ENCODE measurements around the gene UFSP1.
A peak's percentile ranks its signal among the peaks of the same experiment; 100 is the strongest.
"Not testable (repeated sequence)": the region's sequence is repeated elsewhere in the genome, so short reads cannot be mapped to it uniquely, and the experiment has no call there.

Gene UFSP1

DNA sequence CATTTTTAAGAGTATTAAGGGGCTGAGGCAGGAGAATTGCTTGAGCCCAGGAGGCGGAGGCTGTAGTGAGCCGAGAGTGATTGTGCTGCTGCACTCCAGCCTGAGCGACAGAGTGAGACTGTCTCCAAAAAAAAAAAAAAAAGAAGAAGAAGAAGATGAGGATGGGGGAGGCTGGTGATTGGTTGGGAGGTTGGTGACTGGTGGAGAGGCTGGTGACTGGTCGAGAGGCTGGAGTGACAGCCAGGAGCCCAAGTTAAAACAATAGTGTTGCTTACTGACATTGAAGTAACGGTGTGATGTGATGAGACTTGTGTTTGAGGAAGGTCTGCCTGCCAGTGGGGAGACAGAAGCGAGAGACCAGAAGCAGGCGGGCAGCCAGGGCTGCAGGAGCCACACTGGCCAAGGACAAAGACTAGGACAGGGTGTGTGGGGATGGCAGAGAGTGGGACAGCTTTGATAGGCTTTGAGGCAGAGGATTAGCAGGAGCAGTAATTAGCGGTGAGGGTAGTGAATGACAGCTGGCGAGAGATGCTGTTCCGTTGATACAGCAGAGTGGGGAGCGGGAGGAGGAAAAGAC is 9.7 kb downstream of the UFSP1 start:
- DNase-seq = no peak

DNA sequence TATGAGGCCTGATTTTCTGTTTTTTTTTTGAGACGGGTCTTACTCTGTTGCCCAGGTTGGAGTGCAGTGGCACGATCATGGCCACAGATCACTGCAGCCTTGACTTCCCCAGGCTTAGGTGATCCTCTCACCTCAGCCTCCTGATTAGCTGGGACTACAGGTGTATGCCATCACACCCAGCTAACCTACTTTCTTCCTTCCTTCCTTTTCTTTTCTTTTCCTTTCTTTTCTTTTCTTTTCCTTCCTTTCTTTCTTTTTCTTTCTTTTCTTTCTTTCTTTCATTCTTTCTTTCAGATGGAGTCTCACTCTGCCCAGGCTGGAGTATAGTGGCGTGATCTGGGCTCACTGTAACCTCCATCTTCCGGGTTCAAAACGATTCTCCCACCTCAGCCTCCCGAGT is 10.8 kb downstream of the UFSP1 start:
- no peak for DNase-seq

GRCh38 chr7:100878013-100878412 is 11.5 kb downstream of the UFSP1 start:
- DNase-seq = no peak

DNA sequence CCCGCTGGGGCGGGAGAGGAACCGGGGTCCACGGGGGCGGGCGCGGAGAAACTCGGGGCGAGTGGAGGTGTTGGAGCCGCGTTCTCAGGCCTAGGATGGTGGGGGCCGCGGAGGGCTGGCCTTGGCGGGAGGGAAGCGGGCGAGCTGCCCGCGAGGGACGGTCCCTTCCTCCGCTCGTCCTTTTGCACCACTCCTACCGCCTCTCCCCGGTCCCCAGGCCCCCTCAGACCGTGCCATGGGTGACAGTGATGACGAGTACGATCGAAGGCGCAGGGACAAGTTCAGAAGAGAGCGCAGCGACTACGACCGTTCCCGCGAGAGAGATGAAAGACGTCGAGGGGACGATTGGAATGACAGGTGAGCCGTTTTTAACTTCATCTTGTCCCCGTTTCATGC is 14.2 kb downstream of the UFSP1 start:
- DNase-seq = peak; percentile 42 to 62 (median 43)

DNA sequence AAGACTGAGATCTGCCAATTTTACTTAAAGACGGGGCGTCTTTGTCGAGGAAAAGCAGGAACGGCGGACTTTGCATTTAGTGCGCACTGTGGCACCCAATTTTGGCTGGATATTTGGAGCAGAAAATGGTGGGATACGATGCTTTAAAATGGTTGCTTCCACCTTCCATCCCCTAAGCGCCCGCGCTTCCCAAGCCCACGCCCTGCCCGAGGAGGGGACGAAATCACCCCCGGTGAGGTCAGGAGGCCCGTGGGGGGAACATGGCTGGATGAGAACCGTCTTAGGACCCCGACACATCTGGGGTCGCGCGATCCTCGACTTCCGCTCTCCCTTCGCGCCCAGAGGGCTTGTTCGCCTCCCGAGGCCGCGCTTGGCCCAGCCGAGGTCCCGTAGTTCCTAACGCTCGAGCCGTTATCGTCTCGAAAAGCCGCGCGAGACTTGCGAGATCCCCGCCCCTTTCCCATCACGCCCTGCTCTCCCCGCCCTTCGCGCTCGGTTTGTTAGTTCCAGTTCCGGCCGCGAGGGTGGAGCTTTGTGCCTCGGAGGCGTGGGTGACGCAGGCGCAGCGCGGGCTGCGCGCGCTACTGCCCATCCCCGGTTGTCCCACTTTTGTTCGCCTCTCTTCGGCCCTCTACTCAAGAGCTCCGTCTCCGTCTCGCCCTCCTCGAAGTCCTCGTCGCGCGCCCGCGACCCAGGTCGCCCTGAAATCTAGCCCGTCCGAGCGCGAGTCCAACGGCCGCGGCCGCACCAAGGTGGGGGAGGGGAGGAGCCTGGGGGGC is 14.7 kb downstream of the UFSP1 start, which contains the start of gene SRRT:
SRRT (plus strand) TSS at position 527 of the 779 bp plus-strand sequence. CDS start 488 bp downstream, outside the sequence.
- peak; percentile 99 to 100 (median 100) for DNase-seq

DNA sequence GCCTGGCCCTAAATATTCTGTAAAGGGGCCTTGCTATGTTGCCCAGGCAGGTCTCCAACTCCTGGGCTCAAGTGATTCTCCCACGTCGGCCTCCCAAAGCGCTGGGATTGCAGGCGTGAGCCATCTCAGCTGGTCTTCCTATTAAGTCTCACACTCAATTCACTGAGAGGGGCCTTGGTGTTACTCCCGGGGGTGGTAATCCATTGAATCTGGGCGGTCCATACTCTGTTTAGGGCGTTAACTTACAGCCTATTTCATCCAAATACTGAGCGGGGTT is 15.3 kb downstream of the UFSP1 start:
- DNase-seq = no peak

GRCh38 chr7:100873599-100874299 is 15.8 kb downstream of the UFSP1 start:
- DNase-seq = no peak

DNA sequence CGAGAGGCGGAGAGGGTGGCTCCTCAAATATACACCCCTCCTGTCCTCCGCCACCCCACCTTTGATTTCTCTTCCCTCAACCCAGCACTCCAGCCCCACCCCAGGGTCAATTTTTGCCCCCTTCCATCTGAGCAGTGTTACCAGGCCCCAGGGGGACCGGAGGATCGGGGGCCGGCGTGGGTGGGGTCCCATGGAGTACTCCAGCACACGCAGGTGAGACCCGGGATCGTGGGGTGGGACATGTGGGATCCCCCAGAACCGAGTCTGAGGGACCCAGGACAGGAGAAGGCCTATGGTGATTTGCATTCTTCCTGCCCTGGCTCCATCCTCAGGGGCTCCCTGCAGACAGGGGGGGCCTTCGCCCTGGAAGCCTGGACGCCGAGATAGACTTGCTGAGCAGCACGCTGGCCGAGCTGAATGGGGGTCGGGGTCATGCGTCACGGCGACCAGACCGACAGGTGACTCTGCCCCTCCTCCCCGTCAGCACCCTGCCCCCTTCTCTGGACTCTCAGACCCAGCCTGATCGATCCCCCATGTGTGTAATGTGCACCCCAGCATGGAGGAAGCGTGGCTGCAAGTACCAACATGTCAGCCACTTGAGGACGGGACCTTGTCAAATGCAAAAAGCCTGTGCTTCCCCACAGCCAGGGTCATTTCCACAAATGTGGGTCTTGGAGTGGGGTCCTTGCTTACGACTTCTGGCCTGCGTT is 21.6 kb downstream of the UFSP1 start:
- no peak for DNase-seq

DNA sequence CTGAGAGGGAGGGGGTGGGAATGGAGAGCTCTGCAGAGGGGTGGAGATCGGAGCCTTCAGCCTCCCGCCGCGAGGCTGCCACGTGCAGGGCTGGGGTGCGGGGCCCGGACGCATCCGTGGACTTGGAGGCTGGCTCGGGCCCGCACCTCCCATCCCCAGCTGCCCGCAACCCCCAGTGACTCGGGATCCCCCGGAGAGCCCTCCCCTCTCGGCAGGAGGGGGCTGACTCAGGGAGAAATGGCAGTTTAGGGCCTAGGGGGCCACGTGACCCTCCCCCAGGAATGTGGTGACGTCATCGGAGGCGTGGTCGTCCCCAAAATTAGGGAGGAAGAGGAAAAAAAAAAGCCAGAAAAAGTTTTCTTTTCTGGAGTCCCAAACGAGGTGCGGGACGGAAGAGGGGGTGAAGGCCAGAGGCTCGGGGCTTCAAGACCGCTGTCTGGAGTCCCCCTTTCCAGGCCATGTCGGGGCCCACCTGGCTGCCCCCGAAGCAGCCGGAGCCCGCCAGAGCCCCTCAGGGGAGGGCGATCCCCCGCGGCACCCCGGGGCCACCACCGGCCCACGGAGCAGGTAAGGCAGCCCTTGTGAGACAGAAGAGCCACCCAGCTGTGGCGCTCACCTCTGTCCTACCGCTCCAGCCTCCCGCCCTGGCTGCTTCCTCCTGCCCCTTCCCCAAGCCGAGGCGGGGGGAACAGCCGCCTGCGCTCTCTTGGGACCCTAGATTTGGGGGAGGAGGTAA is 22.3 kb downstream of the UFSP1 start, which contains the start of gene TRIP6:
TRIP6 (plus strand) TSS at position 348 of the 736 bp plus-strand sequence; CDS start at position 459, 111 bp downstream.
- peak; percentile 90 to 93 (median 90) for DNase-seq

GRCh38 chr7:100866729-100867039 is 22.8 kb downstream of the UFSP1 start:
- no peak for DNase-seq

GRCh38 chr7:100865938-100866728 is 23.4 kb downstream of the UFSP1 start:
- DNase-seq = peak; percentile 20 to 58 (median 53)

DNA sequence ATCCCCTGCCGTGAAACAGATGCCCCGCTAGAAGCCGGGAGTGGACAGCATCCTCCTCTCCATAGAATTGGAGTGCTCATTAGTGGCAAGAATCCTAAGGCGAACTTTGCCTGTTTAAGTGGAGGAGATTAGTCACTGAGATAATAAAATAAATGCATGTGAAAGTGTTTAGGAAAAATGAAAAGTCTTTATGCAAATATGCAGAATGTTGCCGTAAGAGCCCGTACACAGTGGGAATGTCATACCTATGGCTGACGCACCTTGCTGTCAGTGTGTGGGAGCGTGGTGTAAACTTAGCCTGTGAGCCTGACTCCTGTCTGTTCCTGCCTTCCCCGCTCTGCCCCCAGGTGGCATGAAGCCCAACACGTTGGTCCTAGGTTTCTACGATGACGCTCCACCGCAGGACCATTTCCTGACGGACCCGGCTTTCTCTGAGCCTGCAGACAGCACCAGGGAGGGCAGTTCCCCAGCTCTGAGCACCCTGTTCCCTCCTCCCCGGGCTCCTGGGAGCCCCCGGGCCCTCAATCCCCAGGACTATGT is 24.1 kb downstream of the UFSP1 start:
- DNase-seq = no peak

DNA sequence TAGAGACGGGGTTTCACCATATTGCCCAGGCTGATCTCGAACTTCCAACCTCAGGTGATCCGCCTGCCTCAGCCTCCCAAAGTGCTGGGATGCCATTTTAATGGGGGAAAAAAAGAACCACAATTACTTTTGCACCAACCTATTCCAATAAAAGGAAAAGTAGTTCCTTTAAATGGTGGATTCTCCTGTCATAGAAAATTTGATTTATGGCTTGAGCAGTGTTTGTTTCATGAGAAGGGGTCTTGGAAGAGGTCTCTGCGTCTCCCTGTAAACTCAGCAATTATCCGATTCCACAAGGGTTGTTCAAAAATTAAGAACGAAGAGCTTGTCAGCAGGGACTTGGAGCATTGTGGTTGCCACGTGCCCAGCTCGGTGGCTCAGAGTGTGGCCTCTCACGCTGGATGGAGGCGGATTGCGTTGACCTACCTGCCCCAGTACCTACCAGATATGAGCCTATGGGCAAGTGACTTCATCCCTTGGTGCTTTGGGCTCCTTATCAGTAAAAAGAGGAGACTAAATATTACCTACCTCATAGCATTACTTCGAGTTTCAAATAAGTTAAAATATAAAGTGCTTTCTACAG is 25.2 kb downstream of the UFSP1 start:
- no peak for DNase-seq

DNA sequence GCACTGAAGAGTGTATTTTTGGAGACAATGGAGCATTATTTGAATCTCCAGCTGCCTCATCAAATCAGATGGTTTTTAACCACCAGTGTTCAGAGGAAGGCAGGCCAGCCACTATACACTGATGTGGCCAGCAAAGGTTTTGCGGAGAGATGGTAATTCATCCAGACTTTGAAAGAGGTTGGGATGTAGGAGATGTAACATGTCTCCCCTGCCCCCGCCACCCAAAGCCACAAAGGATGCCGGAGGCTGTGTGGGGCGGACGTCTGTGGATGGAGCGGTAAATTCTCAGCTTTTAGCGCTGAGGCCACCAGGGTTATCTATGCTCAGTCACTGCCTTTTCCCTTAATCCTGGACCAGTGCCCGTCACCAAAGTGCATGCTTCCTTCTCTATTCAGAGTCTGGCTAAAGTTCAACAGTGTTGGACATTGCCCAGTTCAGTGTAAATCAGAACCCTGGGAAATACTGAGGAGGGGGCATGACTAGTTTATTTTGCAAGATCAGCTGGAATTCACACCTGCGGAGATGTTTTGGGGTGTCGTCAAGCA is 26.0 kb downstream of the UFSP1 start:
- peak in 1 of 3 donors; percentile 24 for DNase-seq

- no peak for DNase-seq
Measured at GRCh38 chr7:100861616-100861985, 27.9 kb downstream of the UFSP1 start.

GRCh38 chr7:100860702-100861615 is 28.6 kb downstream of the UFSP1 start:
- DNase-seq = no peak

DNA sequence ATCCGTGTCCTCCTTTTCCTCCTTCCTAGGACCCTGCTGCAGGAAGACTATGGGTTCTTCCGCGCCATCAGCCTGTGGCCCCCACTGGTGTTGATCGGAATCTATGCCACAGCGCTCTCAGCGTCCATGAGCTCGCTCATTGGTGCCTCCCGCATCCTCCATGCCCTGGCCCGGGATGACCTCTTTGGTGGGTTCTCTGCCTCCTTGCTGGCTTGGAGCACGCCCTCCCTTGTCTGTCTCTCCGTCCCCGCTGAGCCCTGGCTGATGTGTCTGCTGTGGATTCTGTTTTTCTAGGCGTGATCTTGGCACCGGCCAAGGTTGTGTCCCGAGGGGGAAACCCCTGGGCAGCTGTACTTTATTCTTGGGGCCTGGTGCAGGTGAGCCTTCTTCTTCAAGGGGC is 29.7 kb downstream of the UFSP1 start:
- no peak for DNase-seq

DNA sequence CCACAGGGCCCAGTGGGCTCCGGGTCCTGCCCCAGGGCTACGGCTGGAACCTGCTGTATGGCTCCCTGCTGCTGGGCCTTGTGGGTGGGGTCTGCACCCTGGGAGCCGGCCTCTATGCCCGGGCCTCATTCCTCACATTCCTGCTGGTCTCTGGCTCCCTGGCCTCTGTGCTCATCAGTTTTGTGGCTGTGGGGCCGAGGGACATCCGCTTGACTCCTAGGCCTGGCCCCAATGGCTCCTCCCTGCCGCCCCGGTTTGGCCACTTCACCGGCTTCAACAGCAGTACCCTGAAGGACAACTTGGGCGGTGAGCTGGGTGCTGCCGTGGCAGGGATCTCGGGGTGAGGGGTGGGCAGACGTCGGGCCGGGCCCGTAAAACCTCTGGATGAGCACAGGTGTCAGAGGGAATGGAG is 32.6 kb downstream of the UFSP1 start:
- no peak for DNase-seq

DNA sequence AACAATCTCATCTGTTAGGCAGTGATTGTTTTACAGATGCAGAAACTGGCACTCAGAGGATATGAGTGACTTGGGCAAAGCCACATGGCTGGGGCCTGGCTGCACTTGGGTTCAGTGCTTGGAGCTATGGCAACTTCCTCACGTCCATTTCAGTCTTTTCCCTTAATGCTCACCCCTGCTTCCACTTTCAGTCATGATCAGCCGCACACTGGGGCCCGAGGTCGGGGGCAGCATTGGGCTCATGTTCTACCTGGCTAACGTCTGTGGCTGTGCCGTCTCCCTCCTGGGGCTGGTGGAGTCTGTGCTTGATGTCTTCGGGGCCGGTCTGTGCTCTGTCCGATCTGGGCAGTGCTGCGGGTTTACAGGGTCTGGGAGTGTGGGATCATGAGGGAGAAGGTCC is 34.0 kb downstream of the UFSP1 start:
- DNase-seq = no peak

DNA sequence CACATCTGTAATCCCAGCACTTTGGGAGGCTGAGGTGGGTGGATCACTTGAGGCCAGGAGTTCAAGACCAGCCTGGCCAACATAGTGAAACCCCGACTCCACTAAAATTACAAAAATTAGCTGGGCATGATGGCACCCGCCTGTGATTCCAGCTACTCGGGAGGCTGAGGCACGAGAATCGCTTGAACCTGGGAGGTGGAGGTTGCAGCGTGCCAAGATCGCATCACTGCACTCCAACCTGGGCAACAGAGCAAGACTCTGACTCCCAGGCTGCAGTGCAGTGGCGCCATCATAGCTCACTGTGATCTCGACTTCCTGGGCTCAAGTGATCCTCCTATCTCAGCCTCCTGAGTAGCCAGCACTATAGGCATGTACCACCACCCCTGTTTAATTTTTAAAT is 34.6 kb downstream of the UFSP1 start:
- DNase-seq = not testable (repeated sequence)

Data from suppressor macrophage treated with lipopolysaccharide for 1 hour (primary cell).